ENCODE results near the gene STPG2. TPM values are rescaled to one million over a fixed set of nuclear protein-coding genes. Genes with fewer than 3 reads are reported as not detected.

Gene STPG2
- total and polyA plus RNA-seq, 2 donors (not counting 3 experiments of a cell fraction or from before 2014, with no cell fraction given) = not detected

DNA sequence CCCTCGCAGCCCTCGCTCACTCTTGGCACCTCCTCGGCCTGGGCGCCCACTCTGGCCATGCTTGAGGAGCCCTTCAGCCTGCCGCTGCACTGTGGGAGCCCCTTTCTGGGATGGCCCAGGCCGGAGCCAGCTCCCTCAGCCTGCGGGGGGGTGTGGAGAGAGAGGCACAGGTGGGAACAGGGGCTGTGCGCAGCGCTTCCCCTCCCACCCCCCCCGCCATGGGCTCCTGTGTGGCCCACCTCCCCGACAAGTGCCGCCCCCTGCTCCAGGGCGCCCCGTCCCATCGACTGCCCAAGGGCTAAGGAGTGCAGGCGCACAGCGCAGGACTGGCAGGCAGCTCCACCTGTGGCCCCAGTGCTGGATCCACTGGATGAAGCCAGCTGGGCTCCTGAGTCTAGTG is 220.2 kb downstream of the STPG2 start:
- CTCF ChIA-PET = no interaction called here
- no peaks in the 10 kb centered on the region for H3K9me1 ChIP-seq (replicated peaks; ENCODE audit: control insufficient read depth, extremely low read depth, insufficient read depth, low read length)
- H3K4me1 ChIP-seq (ENCODE audit: control insufficient read depth, extremely low read depth, insufficient read depth, low read length) = no peaks in the 10 kb centered on the region
- no peak overlapping the region for H3K4me3 ChIP-seq (replicated peaks in 1 of 3; ENCODE audit: insufficient read depth in 1 of 3, low read depth in 1 of 3, low read length in 3 of 3)
- DNase-seq (ENCODE audit: low read depth, low spot score) = no peak
- no peaks in the 10 kb centered on the region for H3K9me3 ChIP-seq (replicated peaks; ENCODE audit: control insufficient read depth, insufficient read depth, low read length)
- intact Hi-C loops (cut with micrococcal nuclease) = no loop called here
- TF ChIP-seq CTCF (IDR thresholded peaks at IDR 0.05; ENCODE audit: extremely low read depth in 1 of 2, insufficient read depth in 1 of 2, low read depth in 1 of 2, low read length in 2 of 2) = no peak
- no peak for TF ChIP-seq JUN (IDR thresholded peaks at IDR 0.05; ENCODE audit: borderline replicate concordance, insufficient read depth, insufficient read length, low read depth)
- TF ChIP-seq EZH2 (IDR thresholded peaks at IDR 0.05; ENCODE audit: borderline replicate concordance, low read depth, low read length, severe bottlenecking) = no peak
- no peak for TF ChIP-seq MAX (IDR thresholded peaks at IDR 0.05; ENCODE audit: insufficient read depth, insufficient read length)
- TF ChIP-seq MYC (IDR thresholded peaks at IDR 0.05; ENCODE audit: low read depth, low read length) = no peak
- TF ChIP-seq POLR2AphosphoS5 (IDR thresholded peaks at IDR 0.05; ENCODE audit: insufficient read depth, low read depth, low read length) = no peak
- no peak for TF ChIP-seq FOS (IDR thresholded peaks at IDR 0.05; ENCODE audit: borderline replicate concordance, insufficient read depth, low read length)
- TF ChIP-seq POLR2A (IDR thresholded peaks at IDR 0.05; ENCODE audit: low read depth, low read length) = no peak
- no peak for TF ChIP-seq GATA2 (IDR thresholded peaks at IDR 0.05; ENCODE audit: insufficient read depth, insufficient read length, low read depth, low read length)
- no peak overlapping the region for H3K4me2 ChIP-seq (ENCODE audit: insufficient read depth, low read length)
- no peak overlapping the region for H3K9ac ChIP-seq (replicated peaks; ENCODE audit: extremely low read depth, insufficient read depth, low read length)
- dilution Hi-C loops (cut with MboI; ENCODE audit: extremely low pct_ligation_motif_present, low sequenced_read_pairs) = no loop called here
- H3K36me3 ChIP-seq (ENCODE audit: control insufficient read depth in 2 of 2, extremely low read depth in 1 of 2, insufficient read depth in 2 of 2, low read length in 2 of 2) = no peaks in the 10 kb centered on the region
- no peaks in the 10 kb centered on the region for H3K27me3 ChIP-seq (ENCODE audit: control insufficient read depth in 2 of 2, insufficient read depth in 2 of 2, low read length in 2 of 2)
- H2AFZ ChIP-seq (ENCODE audit: low read depth, low read length) = no peak overlapping the region
- FAIRE-seq = no peak
- BruUV-seq (replicated peaks) = no TSS peak
- H3K27ac ChIP-seq (ENCODE audit: insufficient read depth, low read depth, low read length) = no peak overlapping the region
- no peaks in the 10 kb centered on the region for H4K20me1 ChIP-seq (replicated peaks; ENCODE audit: control insufficient read depth, extremely low read depth, insufficient read depth, low read length)
- POLR2A ChIA-PET = no interaction called here
- no peaks in the 10 kb centered on the region for H3K79me2 ChIP-seq (ENCODE audit: control insufficient read depth, insufficient read depth, low read length)

Data from endothelial cell of umbilical vein (primary cell).